DND-41 (cell line): ENCODE results near the gene THBS1.

Experiments
- CTCF ChIP-seq: IDR thresholded peaks from 2 replicates; pipeline ENCODE4 v1.5.1; 2012; ENCODE audit warnings: borderline replicate concordance, low read length, moderate library complexity, mild to moderate bottlenecking; ENCODE audit not compliant: poor library complexity, severe bottlenecking; ENCODE audit errors: extremely low read depth
- EZH2 ChIP-seq: IDR thresholded peaks from 3 replicates; pipeline ENCODE4 v1.6.1; 2012; ENCODE audit warnings: borderline replicate concordance, low read depth, mild to moderate bottlenecking, moderate library complexity, low read length, inconsistent platforms; ENCODE audit not compliant: severe bottlenecking

GRCh38 chr15:39595338-39596221 lies 14.7 kb downstream of the THBS1 start:
- TF ChIP-seq CTCF: no peak
- TF ChIP-seq EZH2: no peak
